Body of pancreas (tissue), 4 donors: ENCODE data around the gene ADAM11. TPM values are rescaled to one million over a fixed set of nuclear protein-coding genes. Genes with fewer than 3 reads are reported as not detected.

Experiments
- ATAC-seq: fragments of 150-250 bp; one replicate; pipeline ENCODE4 v1.9.1; 2016
- DNase-seq, 4 donors: peaks; one replicate each; pipeline ENCODE4 v3.0.0-alpha.2; 2019
- H3K27ac ChIP-seq, 4 donors: fragments of 200-600 bp; sonication (generic); 1 replicate in 3 of 4; 2 replicates in 1 of 4; pipeline versions ENCODE4 v1.5.1 to v1.6.1; 2016 to 2019; ENCODE audit warnings: mild to moderate bottlenecking in 1 of 4, mixed read lengths in 1 of 4, moderate library complexity in 1 of 4
- H3K27me3 ChIP-seq, 2 donors: fragments of 200-600 bp; sonication (generic); one replicate each; pipeline ENCODE4 v1.6.0; 2016; ENCODE audit warnings: mild to moderate bottlenecking in 1 of 2
- H3K36me3 ChIP-seq, 2 donors: fragments of 200-600 bp; sonication (generic); replicated peaks in 1 of 2; 2 replicates each; pipeline ENCODE4 v1.5.1; 2016; ENCODE audit warnings: low read depth in 2 of 2; ENCODE audit not compliant: insufficient read depth in 1 of 2
- H3K4me1 ChIP-seq: fragments of 200-600 bp; sonication (generic); one replicate; pipeline ENCODE4 v1.6.0; 2016
- H3K4me3 ChIP-seq, 2 donors: fragments of 200-600 bp; sonication (generic); 1 replicate in 1 of 2; 2 replicates in 1 of 2; pipeline ENCODE4 v1.5.1; 2016 to 2019
- H3K9me3 ChIP-seq, 3 donors: fragments of 200-600 bp; sonication (generic); 1 replicate in 2 of 3; 2 replicates in 1 of 3; pipeline ENCODE4 v1.5.1; 2016
- POLR2A ChIP-seq, 3 donors: fragments of 450-650 bp; IDR thresholded peaks; one replicate each; pipeline ENCODE4 v1.6.1; 2016; ENCODE audit warnings: antibody characterized with exemption in 3 of 3, mild to moderate bottlenecking in 2 of 3
- WGBS, 2 donors: methylation state at CpG; one replicate each; pipeline ENCODE4 v1.1.5; 2017; 5-methylcytosine and 5-hydroxymethylcytosine counted together
- intact Hi-C: fragments of 100-400 bp; cut with DNase I; formaldehyde crosslinking; loops from one replicate; pipeline ENCODE4 v1.15.1; 2023
- total RNA-seq, 2 donors: library from RNA; depleted of rRNA; stranded (reverse); fragments of >200 nt; gene quantifications; one replicate each; pipeline ENCODE4 v1.1.0, GENCODE V29; 2016
- TF ChIP-seq, protein P1 (sequence below), 7 experiments: fragments of 450-650 bp in 4 of 7; fragments of 200-600 bp in 3 of 7; sonication (generic) in 3 of 7; IDR thresholded peaks; one replicate each; pipeline ENCODE4 v1.5.1; 2016 to 2019; ENCODE audit warnings: antibody characterized with exemption in 7 of 7

ADAM11 gene
- total RNA-seq, 2 donors from 2014 or later = under 0.01 TPM

- no peak overlapping the region for H3K4me3 ChIP-seq
- intact Hi-C loops = loop anchor here (5.0 kb wide), 1 partner anchor 81 kb away; no protein-coding TSS in a partner anchor
- H3K36me3 ChIP-seq = no peaks in the 10 kb centered on the region
- no peak for DNase-seq
- H3K27me3 ChIP-seq = no peaks in the 10 kb centered on the region
- TF ChIP-seq, protein P1, sequence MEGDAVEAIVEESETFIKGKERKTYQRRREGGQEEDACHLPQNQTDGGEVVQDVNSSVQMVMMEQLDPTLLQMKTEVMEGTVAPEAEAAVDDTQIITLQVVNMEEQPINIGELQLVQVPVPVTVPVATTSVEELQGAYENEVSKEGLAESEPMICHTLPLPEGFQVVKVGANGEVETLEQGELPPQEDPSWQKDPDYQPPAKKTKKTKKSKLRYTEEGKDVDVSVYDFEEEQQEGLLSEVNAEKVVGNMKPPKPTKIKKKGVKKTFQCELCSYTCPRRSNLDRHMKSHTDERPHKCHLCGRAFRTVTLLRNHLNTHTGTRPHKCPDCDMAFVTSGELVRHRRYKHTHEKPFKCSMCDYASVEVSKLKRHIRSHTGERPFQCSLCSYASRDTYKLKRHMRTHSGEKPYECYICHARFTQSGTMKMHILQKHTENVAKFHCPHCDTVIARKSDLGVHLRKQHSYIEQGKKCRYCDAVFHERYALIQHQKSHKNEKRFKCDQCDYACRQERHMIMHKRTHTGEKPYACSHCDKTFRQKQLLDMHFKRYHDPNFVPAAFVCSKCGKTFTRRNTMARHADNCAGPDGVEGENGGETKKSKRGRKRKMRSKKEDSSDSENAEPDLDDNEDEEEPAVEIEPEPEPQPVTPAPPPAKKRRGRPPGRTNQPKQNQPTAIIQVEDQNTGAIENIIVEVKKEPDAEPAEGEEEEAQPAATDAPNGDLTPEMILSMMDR (IDR thresholded peaks at IDR 0.05) = no peak
- no peak for TF ChIP-seq POLR2A (IDR thresholded peaks at IDR 0.05)
- no peak overlapping the region for H3K27ac ChIP-seq
- 91 to 93% methylated on average over 4 to 14 of the region's 14 CpGs for WGBS, 2 donors
- H3K4me1 ChIP-seq = peaks cover 17% of the 10 kb centered on the region
- ATAC-seq = no peak
- H3K9me3 ChIP-seq = no peaks in the 10 kb centered on the region
These were observed 22.2 kb downstream of the ADAM11 start for GRCh38 chr17:44780845-44781480.

DNA sequence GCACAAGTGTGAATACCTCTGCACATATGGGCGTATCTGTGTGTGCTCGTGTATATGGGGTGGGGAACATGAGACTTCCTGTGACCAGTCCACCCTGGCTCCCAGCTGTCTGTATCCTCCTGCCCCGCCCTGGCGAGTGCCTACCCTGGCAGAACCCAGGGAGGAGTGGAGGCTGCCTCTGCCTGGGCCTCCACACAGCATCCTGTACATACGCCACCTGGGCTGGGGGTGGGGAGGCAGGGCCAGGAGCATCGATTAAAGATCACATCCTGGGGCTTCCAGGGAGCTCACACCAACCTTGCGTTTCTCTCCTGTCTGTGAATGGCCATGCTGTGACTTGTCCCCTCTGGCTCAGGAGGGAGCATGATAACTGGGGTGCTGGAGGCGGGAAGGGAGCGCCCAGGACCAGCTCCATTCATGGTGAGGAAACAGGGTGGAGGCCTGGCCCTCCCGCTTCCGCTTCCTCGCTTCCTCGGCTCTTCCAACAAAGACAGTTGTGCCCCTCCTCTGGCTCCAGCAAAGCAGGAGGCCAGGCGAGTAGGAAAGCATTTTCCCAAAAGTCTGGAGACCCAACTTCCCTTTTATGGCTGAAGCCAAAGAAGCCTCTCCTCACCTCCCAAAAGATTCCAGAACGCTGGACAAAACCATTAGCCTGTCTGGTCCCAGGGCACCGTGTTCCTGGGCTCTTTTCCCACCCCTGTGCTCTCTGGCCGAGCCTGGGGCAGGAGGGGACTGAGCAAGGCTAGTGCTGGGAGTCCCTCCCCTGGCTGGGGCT lies 22.9 kb downstream of the ADAM11 start:
- H3K36me3 ChIP-seq = no peaks in the 10 kb centered on the region
- H3K4me1 ChIP-seq = peaks cover 9% of the 10 kb centered on the region
- 50 to 66% methylated on average over 6 to 17 of the region's 17 CpGs for WGBS, 2 donors
- TF ChIP-seq, protein P1 (IDR thresholded peaks at IDR 0.05) = no peak
- no peak for TF ChIP-seq POLR2A (IDR thresholded peaks at IDR 0.05)
- no peaks in the 10 kb centered on the region for H3K27me3 ChIP-seq
- H3K4me3 ChIP-seq = no peak overlapping the region
- H3K9me3 ChIP-seq = no peaks in the 10 kb centered on the region
- H3K27ac ChIP-seq = peak overlapping the region in 2 of 4 donors; percentile 18 to 36
- intact Hi-C loops = loop anchor here (5.0 kb wide), 1 partner anchor 81 kb away; no protein-coding TSS in a partner anchor
- no peak for DNase-seq
- no peak for ATAC-seq

GRCh38 chr17:44782326-44782850 lies 23.6 kb downstream of the ADAM11 start:
- no peak for ATAC-seq
- intact Hi-C loops = loop anchor here (5.0 kb wide), 1 partner anchor 80 kb away; no protein-coding TSS in a partner anchor
- Histone ChIP-seq H3K27ac (peak overlapping the region in 2 of 4 donors; percentile 18 to 36), H3K36me3 (no peaks in the 10 kb centered on the region), H3K4me1 (peaks cover 9% of the 10 kb centered on the region), H3K9me3 (no peaks in the 10 kb centered on the region), H3K27me3 (no peaks in the 10 kb centered on the region), H3K4me3 (no peak overlapping the region)
- no peak for DNase-seq
- 46 to 60% methylated on average over 11 of the region's 11 CpGs for WGBS, 2 donors
- no peak for TF ChIP-seq POLR2A (IDR thresholded peaks at IDR 0.05)
- TF ChIP-seq, protein P1 (IDR thresholded peaks at IDR 0.05) = no peak

DNA sequence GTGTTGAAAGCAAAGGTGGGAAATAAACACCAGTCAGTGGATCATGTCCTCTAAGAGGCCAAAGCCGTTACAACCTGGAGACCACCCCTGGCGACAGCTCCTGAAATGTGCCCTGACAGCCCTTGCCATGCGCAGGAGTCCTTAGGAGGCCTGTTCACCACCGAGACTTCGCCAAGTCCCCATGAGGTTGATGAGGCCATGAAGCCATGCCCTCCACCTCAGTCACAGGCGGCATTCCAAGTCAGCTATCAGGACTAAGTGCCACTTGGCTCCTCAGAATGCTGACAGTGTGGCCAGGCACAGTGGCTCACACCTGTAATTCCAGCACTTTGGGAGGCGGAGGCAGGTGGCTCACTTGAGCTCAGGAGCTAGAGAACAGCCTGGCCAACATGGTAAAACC lies 27.1 kb downstream of the ADAM11 start:
- no peak overlapping the region for H3K4me3 ChIP-seq
- H3K9me3 ChIP-seq = no peaks in the 10 kb centered on the region
- no peaks in the 10 kb centered on the region for H3K27me3 ChIP-seq
- TF ChIP-seq, protein P1 (IDR thresholded peaks at IDR 0.05) = no peak
- TF ChIP-seq POLR2A (IDR thresholded peaks at IDR 0.05) = no peak
- H3K4me1 ChIP-seq = no peaks in the 10 kb centered on the region
- DNase-seq (no peak), ATAC-seq (no peak)
- no peak overlapping the region for H3K27ac ChIP-seq
- intact Hi-C loops = no loop called here
- WGBS, 2 donors = 75 to 93% methylated on average over 7 of the region's 7 CpGs
- H3K36me3 ChIP-seq = no peaks in the 10 kb centered on the region
